Ovary (tissue), 3 donors: ENCODE results near the gene PKD1.

Experiments
- EP300 ChIP-seq: sonication (generic); formaldehyde crosslinking; IDR thresholded peaks from one replicate; pipeline ENCODE4 v1.6.1; 2017; ENCODE audit warnings: antibody characterized with exemption
- POLR2A ChIP-seq: fragments of 450-650 bp; IDR thresholded peaks from one replicate; pipeline ENCODE4 v1.6.1; 2017; ENCODE audit warnings: antibody characterized with exemption, mild to moderate bottlenecking, moderate library complexity
- TF ChIP-seq, protein P1 (sequence below), 3 donors: fragments of 450-650 bp in 2 of 3; fragments of 200-600 bp in 1 of 3; IDR thresholded peaks; one replicate each; pipeline versions ENCODE4 v1.5.1 to v1.8.0; 2016 to 2022; ENCODE audit warnings: antibody characterized with exemption in 3 of 3, mild to moderate bottlenecking in 1 of 3
- donor health status: DM: no; HTN: no; CAD: no.

DNA sequence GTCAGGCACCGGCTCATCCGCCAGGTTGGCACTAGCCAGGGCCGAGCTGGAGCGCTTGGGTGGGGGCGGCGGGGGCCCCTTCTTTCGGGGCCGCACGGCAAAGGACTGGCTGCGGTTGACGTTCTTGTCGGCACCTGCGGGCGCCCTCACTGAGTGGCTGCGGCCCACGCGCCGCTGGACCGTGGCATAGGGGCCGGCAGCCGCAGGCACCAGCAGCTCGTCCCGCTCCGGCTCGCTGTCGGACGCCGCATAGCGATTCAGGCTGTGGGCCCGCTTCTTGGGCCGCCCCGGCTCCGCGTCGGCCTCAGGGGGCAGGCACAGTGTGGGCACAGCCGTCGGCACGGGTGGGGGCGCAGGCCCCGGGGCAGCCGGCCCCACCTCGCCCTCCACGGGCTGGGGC, 44.8 kb upstream of the PKD1 start:
- TF ChIP-seq, protein P1, sequence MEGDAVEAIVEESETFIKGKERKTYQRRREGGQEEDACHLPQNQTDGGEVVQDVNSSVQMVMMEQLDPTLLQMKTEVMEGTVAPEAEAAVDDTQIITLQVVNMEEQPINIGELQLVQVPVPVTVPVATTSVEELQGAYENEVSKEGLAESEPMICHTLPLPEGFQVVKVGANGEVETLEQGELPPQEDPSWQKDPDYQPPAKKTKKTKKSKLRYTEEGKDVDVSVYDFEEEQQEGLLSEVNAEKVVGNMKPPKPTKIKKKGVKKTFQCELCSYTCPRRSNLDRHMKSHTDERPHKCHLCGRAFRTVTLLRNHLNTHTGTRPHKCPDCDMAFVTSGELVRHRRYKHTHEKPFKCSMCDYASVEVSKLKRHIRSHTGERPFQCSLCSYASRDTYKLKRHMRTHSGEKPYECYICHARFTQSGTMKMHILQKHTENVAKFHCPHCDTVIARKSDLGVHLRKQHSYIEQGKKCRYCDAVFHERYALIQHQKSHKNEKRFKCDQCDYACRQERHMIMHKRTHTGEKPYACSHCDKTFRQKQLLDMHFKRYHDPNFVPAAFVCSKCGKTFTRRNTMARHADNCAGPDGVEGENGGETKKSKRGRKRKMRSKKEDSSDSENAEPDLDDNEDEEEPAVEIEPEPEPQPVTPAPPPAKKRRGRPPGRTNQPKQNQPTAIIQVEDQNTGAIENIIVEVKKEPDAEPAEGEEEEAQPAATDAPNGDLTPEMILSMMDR (IDR thresholded peaks at IDR 0.05): no peak
- TF ChIP-seq EP300: no peak
- TF ChIP-seq POLR2A: no peak
